Endothelial cell of hepatic sinusoid (primary cell): ENCODE data around the gene ALS2CL.

Experiments
- in situ Hi-C: cut with HindIII; loops from 2 replicates; pipeline ENCODE4 v1.10.0; 2017; ENCODE audit warnings: low sequenced_read_pairs

The ALS2CL gene

GRCh38 chr3:46667061-46667621 is 26.3 kb downstream of the ALS2CL start:
- in situ Hi-C loops, result no loop called here

- in situ Hi-C loops, result no loop called here
These were observed 27.0 kb downstream of the ALS2CL start for GRCh38 chr3:46666453-46666845.

- in situ Hi-C loops, result no loop called here
These were observed 27.6 kb downstream of the ALS2CL start for GRCh38 chr3:46665763-46666452.

GRCh38 chr3:46664971-46665762 is 28.3 kb downstream of the ALS2CL start:
- in situ Hi-C loops, result no loop called here

- in situ Hi-C loops, result no loop called here
These were observed 29.1 kb downstream of the ALS2CL start for GRCh38 chr3:46664188-46664970.

- in situ Hi-C loops, result no loop called here
These were observed 29.8 kb downstream of the ALS2CL start for GRCh38 chr3:46663591-46664135.

- in situ Hi-C loops, result no loop called here
These were observed 30.5 kb downstream of the ALS2CL start for GRCh38 chr3:46662771-46663551.

GRCh38 chr3:46661776-46662766 is 31.4 kb downstream of the ALS2CL start:
- in situ Hi-C loops, result no loop called here

GRCh38 chr3:46660543-46661523 is 32.6 kb downstream of the ALS2CL start:
- in situ Hi-C loops, result no loop called here

- in situ Hi-C loops, result no loop called here
These were observed 33.5 kb downstream of the ALS2CL start for GRCh38 chr3:46660003-46660402.

- in situ Hi-C loops, result no loop called here
These were observed 34.2 kb downstream of the ALS2CL start for GRCh38 chr3:46659285-46659684.

GRCh38 chr3:46656778-46657556 is 36.5 kb downstream of the ALS2CL start:
- in situ Hi-C loops, result no loop called here

- in situ Hi-C loops, result no loop called here
These were observed 38.2 kb downstream of the ALS2CL start for GRCh38 chr3:46655271-46655670.

GRCh38 chr3:46651084-46651483 is 42.4 kb downstream of the ALS2CL start:
- in situ Hi-C loops, result no loop called here

GRCh38 chr3:46649436-46649835 is 44.0 kb downstream of the ALS2CL start:
- in situ Hi-C loops, result no loop called here

- in situ Hi-C loops, result no loop called here
These were observed 45.4 kb downstream of the ALS2CL start for GRCh38 chr3:46648096-46648495.

GRCh38 chr3:46646700-46647099 is 46.8 kb downstream of the ALS2CL start:
- in situ Hi-C loops, result no loop called here
